Prostate gland (tissue), 2 donors: Measurements from ENCODE around the gene CPSF3.

Source experiments
- CTCF ChIP-seq, 4 experiments: fragments of 200-600 bp in 2 of 4; fragments of 450-650 bp in 2 of 4; sonication (generic) in 2 of 4; IDR thresholded peaks; 1 replicate in 3 of 4; 2 replicates in 1 of 4; pipeline ENCODE4 v1.5.1; 2016 to 2019; ENCODE audit warnings: antibody characterized with exemption in 4 of 4, mild to moderate bottlenecking in 2 of 4, moderate library complexity in 2 of 4
- POLR2AphosphoS5 ChIP-seq: sonication (generic); formaldehyde crosslinking; IDR thresholded peaks from one replicate; pipeline ENCODE4 v1.6.1; 2017; ENCODE audit warnings: antibody characterized with exemption

DNA sequence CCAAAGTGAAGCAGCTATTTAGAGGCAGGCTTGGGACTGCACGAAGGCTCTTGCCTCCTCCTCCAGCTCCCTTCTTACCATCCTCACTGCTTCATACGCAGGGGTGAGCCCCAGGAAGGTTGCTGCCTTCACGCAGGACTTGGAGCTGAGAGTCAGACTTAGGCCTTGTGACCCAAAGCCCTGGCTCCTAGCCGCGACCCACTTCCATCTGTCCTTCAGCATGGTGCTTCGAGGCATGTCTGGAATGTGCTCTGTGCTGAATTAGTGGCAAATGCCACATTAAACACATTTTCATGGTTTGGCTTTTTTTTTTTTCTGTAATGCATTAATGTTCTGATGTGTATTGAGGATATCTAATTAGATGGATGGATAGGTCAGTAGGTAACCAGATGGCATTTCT is 37.6 kb upstream of the CPSF3 start:
- TF ChIP-seq CTCF (IDR thresholded peaks at IDR 0.05), result no peak
- TF ChIP-seq POLR2AphosphoS5, result no peak
